OCI-LY3 (cell line): ENCODE data around the gene HOXA6.

Experiments used
- H2AFZ ChIP-seq: fragments of 200-600, 300-600 bp; shearing (Covaris generic); 2 replicates; pipeline ENCODE4 v1.6.0; 2014; ENCODE audit warnings: antibody characterized with exemption, low read depth, low read length
- H3K27ac ChIP-seq: fragments of 200-600, 300-600 bp; sonication (generic); 2 replicates; pipeline ENCODE4 v1.5.1; 2014; ENCODE audit warnings: mild to moderate bottlenecking, low read length, moderate library complexity, mixed read lengths
- H3K27me3 ChIP-seq: fragments of 200-600, 300-600 bp; sonication (generic); 2 replicates; pipeline ENCODE4 v1.6.1; 2014; ENCODE audit warnings: low read depth, low read length, mixed read lengths
- H3K36me3 ChIP-seq: fragments of 200-600, 300-600 bp; sonication (generic); replicated peaks from 2 replicates; pipeline ENCODE3; 2014; ENCODE audit warnings: low read depth, low read length, mixed read lengths
- H3K4me1 ChIP-seq: fragments of 300-600, 200-600 bp; sonication (generic); 2 replicates; pipeline ENCODE4 v1.6.1; 2014; ENCODE audit warnings: low read length, mixed read lengths
- H3K4me2 ChIP-seq: fragments of 200-600, 300-600 bp; sonication (generic); 2 replicates; pipeline ENCODE4 v1.6.1; 2014; ENCODE audit warnings: low read length, mixed read lengths
- H3K4me3 ChIP-seq: fragments of 300-600, 200-600 bp; sonication (generic); 2 replicates; pipeline ENCODE4 v1.5.1; 2014; ENCODE audit warnings: antibody characterized with exemption, mild to moderate bottlenecking, low read length, moderate library complexity
- H3K79me2 ChIP-seq: fragments of 300-600, 200-600 bp; shearing (Covaris generic); 2 replicates; pipeline ENCODE4 v1.6.1; 2014; ENCODE audit warnings: mild to moderate bottlenecking, low read length, mixed read lengths
- H3K9ac ChIP-seq: fragments of 300-600, 200-600 bp; shearing (Covaris generic); 2 replicates; pipeline ENCODE4 v1.6.0; 2014; ENCODE audit warnings: mild to moderate bottlenecking, low read length, moderate library complexity
- H3K9me3 ChIP-seq: fragments of 200-600, 300-600 bp; shearing (Covaris generic); 2 replicates; pipeline ENCODE4 v1.6.1; 2014; ENCODE audit warnings: low read length, mixed read lengths; ENCODE audit not compliant: insufficient read depth
- H4K20me1 ChIP-seq: fragments of 200-600, 300-600 bp; sonication (generic); 2 replicates; pipeline ENCODE4 v1.6.1; 2016; ENCODE audit warnings: low read length, mixed read lengths; ENCODE audit not compliant: insufficient read depth
- EZH2phosphoT487 ChIP-seq: fragments of 200-600 bp; shearing (Covaris generic); IDR thresholded peaks from 2 replicates; pipeline ENCODE4 v1.6.1; 2018; ENCODE audit warnings: antibody characterized with exemption, mixed run types, low read depth
- TF ChIP-seq, protein P1 (sequence below): fragments of 200-600, 300-600 bp; sonication (generic); IDR thresholded peaks from 2 replicates; pipeline ENCODE4 v1.5.1; 2014; ENCODE audit warnings: antibody characterized with exemption, low read length, low read depth

Gene HOXA6

GRCh38 chr7:27151931-27152815, 4.6 kb upstream of the HOXA6 start, which contains the start of gene HOXA3:
HOXA3 (minus strand) TSS chr7:27152583; CDS start chr7:27110640, 41,943 bp downstream.
- H3K9me3 ChIP-seq, result no peaks in the 10 kb centered on the region
- H3K4me2 ChIP-seq, result peak within 1 kb of the TSS; percentile 97
- H3K4me1 ChIP-seq, result peaks cover 10% of the 10 kb centered on the region; the same call in 1 of the 2 replicates
- H3K4me3 ChIP-seq, result peak within 1 kb of the TSS; percentile 83
- no peaks in the 10 kb centered on the region for H4K20me1 ChIP-seq
- no peaks in the 10 kb centered on the region for H3K36me3 ChIP-seq
- TF ChIP-seq EZH2phosphoT487, result no peak
- TF ChIP-seq, protein P1, sequence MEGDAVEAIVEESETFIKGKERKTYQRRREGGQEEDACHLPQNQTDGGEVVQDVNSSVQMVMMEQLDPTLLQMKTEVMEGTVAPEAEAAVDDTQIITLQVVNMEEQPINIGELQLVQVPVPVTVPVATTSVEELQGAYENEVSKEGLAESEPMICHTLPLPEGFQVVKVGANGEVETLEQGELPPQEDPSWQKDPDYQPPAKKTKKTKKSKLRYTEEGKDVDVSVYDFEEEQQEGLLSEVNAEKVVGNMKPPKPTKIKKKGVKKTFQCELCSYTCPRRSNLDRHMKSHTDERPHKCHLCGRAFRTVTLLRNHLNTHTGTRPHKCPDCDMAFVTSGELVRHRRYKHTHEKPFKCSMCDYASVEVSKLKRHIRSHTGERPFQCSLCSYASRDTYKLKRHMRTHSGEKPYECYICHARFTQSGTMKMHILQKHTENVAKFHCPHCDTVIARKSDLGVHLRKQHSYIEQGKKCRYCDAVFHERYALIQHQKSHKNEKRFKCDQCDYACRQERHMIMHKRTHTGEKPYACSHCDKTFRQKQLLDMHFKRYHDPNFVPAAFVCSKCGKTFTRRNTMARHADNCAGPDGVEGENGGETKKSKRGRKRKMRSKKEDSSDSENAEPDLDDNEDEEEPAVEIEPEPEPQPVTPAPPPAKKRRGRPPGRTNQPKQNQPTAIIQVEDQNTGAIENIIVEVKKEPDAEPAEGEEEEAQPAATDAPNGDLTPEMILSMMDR, result no peak
- H3K79me2 ChIP-seq, result peaks cover 12% of the 10 kb centered on the region
- peak within 1 kb of the TSS; percentile 89 for H2AFZ ChIP-seq
- no peak within 1 kb of the TSS for H3K27ac ChIP-seq
- peak within 1 kb of the TSS; percentile 68 for H3K9ac ChIP-seq
- no peaks in the 10 kb centered on the region for H3K27me3 ChIP-seq

GRCh38 chr7:27151341-27151930, 3.9 kb upstream of the HOXA6 start:
- Histone ChIP-seq H3K36me3 (no peaks in the 10 kb centered on the region), H3K79me2 (peaks cover 12% of the 10 kb centered on the region), H4K20me1 (no peaks in the 10 kb centered on the region), H3K9me3 (no peaks in the 10 kb centered on the region), H2AFZ (peak overlapping the region; percentile 89), H3K4me1 (peaks cover 10% of the 10 kb centered on the region; the same call in 1 of the 2 replicates), H3K4me3 (peak overlapping the region; percentile 83), H3K27ac (no peak overlapping the region), H3K4me2 (peak overlapping the region; percentile 97), H3K27me3 (no peaks in the 10 kb centered on the region), H3K9ac (peak overlapping the region; percentile 68)
- TF ChIP-seq, protein P1, result no peak
- TF ChIP-seq EZH2phosphoT487, result no peak

- H3K79me2 ChIP-seq, result peaks cover 12% of the 10 kb centered on the region
- H3K27me3 ChIP-seq, result no peaks in the 10 kb centered on the region
- H3K9ac ChIP-seq, result peak overlapping the region; percentile 72
Observed at GRCh38 chr7:27150568-27151340, 3.2 kb upstream of the HOXA6 start.

More at GRCh38 chr7:27150568-27151340, 3.2 kb upstream of the HOXA6 start:
- no peaks in the 10 kb centered on the region for H3K9me3 ChIP-seq
- peak overlapping the region; percentile 89 for H2AFZ ChIP-seq
- no peak for TF ChIP-seq EZH2phosphoT487
- TF ChIP-seq, protein P1, result peak; percentile 53
- peak overlapping the region; percentile 28 for H3K27ac ChIP-seq
- H3K36me3 ChIP-seq, result no peaks in the 10 kb centered on the region
- no peaks in the 10 kb centered on the region for H4K20me1 ChIP-seq
- H3K4me1 ChIP-seq, result peaks cover 10% of the 10 kb centered on the region; the same call in 1 of the 2 replicates
- peak overlapping the region; percentile 83 for H3K4me3 ChIP-seq
- H3K4me2 ChIP-seq, result peak overlapping the region; percentile 97
